GM21360 (cell line): ENCODE results near the gene TFDP2.
"Not testable (repeated sequence)": the region's sequence is repeated elsewhere in the genome, so short reads cannot be mapped to it uniquely, and the experiment has no call there.

Source experiments
- ATAC-seq: cut with Tn5 transposase; IDR thresholded peaks from one replicate; pipeline ENCODE4 v1.9.1; 2021; ENCODE audit warnings: mild to moderate bottlenecking, moderate library complexity; ENCODE audit not compliant: unreplicated experiment

Gene TFDP2

GRCh38 chr3:142026333-142026732 is 123.0 kb downstream of the TFDP2 start:
- no peak for ATAC-seq

- peak; percentile 59 for ATAC-seq
Observed at GRCh38 chr3:142022381-142022780, 127.0 kb downstream of the TFDP2 start.

GRCh38 chr3:142021127-142021526 is 128.2 kb downstream of the TFDP2 start:
- ATAC-seq, result no peak

- ATAC-seq, result peak; percentile 68
Observed at GRCh38 chr3:142019794-142020320, 129.5 kb downstream of the TFDP2 start.

- ATAC-seq, result no peak
Observed at GRCh38 chr3:142013993-142014392, 135.4 kb downstream of the TFDP2 start.

GRCh38 chr3:142013326-142013980 is 135.9 kb downstream of the TFDP2 start:
- no peak for ATAC-seq

- no peak for ATAC-seq
Observed at GRCh38 chr3:142009029-142009428, 140.3 kb downstream of the TFDP2 start.

- no peak for ATAC-seq
Observed at GRCh38 chr3:142007710-142008399, 141.5 kb downstream of the TFDP2 start.

- ATAC-seq, result not testable (repeated sequence)
Observed at GRCh38 chr3:142004957-142005356, 144.4 kb downstream of the TFDP2 start.

- ATAC-seq, result no peak
Observed at GRCh38 chr3:142004025-142004424, 145.3 kb downstream of the TFDP2 start.

GRCh38 chr3:142003291-142003690 is 146.1 kb downstream of the TFDP2 start:
- ATAC-seq, result no peak

- no peak for ATAC-seq
Observed at GRCh38 chr3:142000325-142000870, 148.9 kb downstream of the TFDP2 start.

GRCh38 chr3:141998669-141999290 is 150.6 kb downstream of the TFDP2 start:
- ATAC-seq, result no peak

GRCh38 chr3:141996437-141996836 is 152.9 kb downstream of the TFDP2 start:
- ATAC-seq, result no peak

GRCh38 chr3:141994856-141995255 is 154.5 kb downstream of the TFDP2 start:
- ATAC-seq, result no peak

- ATAC-seq, result peak; percentile 52
Observed at GRCh38 chr3:141992512-141992911, 156.8 kb downstream of the TFDP2 start.

GRCh38 chr3:141986548-141987107 is 162.7 kb downstream of the TFDP2 start:
- no peak for ATAC-seq

- ATAC-seq, result no peak
Observed at GRCh38 chr3:141981084-141981483, 168.3 kb downstream of the TFDP2 start.

- ATAC-seq, result no peak
Observed at GRCh38 chr3:141979050-141979671, 170.2 kb downstream of the TFDP2 start.

GRCh38 chr3:141974777-141975176 is 174.6 kb downstream of the TFDP2 start:
- ATAC-seq, result not testable (repeated sequence)

- ATAC-seq, result no peak
Observed at GRCh38 chr3:141972399-141972798, 176.9 kb downstream of the TFDP2 start.
